Measurements from ENCODE around the gene ANO6. TPM values are rescaled to one million over a fixed set of nuclear protein-coding genes. Genes with fewer than 3 reads are reported as not detected.
"Not testable (repeated sequence)": the region's sequence is repeated elsewhere in the genome, so short reads cannot be mapped to it uniquely, and the experiment has no call there.

The ANO6 gene
- polyA plus RNA-seq, 3 donors, result 62.1 to 77.1 (median 71.3) TPM

DNA sequence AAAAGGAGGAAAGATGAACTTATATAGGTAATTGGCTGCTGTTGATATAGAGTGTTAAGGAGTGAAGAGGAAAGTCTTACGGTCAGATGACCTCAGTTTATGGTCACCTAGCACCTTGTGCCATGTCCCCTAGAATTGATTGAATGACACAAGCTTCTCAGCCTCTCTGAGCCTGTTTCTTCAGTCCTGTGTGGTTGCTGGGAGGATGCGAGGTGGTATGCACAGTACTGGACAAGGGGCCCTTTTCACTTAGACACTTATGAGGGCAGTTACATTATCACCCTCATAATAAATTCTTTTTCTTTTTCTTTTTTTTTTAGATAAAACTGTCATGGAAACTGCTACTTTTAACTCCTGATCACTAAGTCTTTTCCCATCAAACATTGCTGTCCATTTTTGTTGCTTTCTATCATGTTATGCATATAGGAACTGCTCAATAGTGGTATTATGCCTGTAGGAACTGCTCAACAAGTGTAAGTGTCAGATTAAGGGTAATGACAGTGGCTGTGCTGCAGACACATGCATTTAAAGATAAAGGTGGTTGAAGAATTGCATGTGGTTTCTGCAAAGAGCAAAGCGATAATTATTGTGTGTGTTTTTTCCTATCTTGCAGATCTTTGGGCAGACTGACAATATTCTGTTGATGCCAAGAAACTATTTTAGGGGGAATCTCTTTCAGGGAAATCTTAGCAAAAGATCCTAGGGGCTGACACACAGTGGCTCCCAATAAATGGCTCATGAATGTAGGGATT lies 11.6 kb downstream of the ANO6 start:
- DNase-seq (ENCODE audit: extremely low read depth in 1 of 11, low read depth in 9 of 11, low spot score in 4 of 11), result no peak

DNA sequence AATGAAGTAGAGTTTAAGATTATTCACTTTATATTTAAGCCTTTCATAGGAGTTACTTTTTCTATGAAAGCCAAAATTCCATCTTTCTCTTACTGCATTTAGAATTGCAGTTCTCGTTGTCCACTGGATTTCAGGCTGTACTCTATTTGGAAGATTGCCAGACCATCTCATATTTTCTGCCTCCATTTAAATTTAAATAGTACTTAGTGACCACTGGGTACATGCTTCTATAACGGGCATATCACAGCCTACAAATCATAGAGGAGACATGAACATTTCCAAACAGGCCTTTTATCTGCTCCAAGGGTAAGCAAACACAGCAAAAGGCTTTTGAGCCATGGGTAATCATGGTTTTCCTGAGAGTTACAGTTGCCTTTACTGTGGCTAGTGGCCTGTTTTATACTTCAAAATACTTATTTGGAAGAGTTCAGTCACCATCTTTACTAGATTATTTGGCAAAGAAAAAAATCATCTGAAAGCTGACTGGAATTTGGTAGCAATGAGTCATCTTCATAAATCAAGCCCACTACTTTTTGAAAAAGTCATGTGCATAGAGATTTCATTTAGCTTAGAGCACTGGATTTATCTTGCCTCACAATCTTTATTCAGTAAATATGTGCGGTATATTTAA lies 15.7 kb downstream of the ANO6 start:
- no peak for DNase-seq (ENCODE audit: extremely low read depth in 1 of 11, low read depth in 9 of 11, low spot score in 4 of 11)

DNA sequence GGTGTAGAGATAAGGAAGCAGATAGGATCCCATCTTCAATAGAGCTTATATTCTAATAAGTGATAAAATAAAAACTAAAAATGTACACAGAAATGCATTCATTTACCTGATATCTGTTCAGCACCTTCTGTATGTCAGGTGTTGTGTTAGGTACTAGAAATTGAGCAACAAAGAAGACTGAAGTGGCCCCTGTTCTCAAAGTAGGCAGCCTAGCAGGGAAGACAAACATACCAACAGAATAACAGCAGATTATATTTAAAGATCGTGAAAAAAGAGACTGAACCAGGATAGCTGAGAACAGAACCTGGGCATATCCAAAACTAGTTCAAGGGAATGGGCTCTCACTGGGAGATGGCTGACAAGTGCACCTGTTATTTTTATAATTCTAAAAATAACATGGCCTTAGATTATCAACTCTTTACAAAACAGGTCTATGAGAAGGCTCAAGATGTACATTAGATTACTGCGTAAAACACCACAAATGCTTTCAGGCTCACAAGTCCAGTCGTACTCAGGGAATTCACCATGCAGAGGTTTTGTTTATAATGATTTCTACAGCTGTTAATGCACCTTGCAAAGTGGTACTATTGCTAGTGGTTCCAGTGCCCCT lies 16.4 kb downstream of the ANO6 start:
- no peak for DNase-seq (ENCODE audit: extremely low read depth in 1 of 11, low read depth in 9 of 11, low spot score in 4 of 11)

DNA sequence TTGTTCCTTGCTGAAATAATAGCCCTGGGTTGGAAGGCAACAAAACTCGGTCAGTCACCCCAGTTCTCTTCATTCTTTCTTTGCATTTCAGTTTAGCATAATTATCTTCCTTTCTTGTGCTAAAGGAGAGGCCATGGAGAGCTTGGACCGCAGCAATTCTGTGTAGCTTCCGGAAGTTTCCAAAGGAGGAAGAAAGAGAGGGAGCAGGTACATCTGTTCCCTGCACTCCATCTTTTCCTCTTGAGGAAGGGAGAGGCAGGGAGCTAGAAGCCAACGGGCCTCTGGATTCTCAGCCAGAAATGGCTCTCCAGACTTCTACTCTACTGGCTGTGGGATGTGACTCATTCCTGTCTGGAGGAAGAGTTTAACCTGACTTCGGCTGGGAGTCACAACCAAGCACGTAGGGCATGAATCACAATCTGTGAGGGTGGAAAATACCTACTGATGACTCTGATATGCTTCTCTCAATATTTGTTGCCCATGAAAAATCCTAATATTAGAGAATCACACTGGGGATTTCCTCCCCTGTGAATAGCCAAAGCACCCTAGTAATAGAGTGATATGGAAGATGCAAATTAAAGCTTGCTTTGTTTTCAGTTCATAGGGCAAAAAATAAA lies 17.0 kb downstream of the ANO6 start:
- DNase-seq (ENCODE audit: extremely low read depth in 1 of 11, low read depth in 9 of 11, low spot score in 4 of 11), result no peak

DNA sequence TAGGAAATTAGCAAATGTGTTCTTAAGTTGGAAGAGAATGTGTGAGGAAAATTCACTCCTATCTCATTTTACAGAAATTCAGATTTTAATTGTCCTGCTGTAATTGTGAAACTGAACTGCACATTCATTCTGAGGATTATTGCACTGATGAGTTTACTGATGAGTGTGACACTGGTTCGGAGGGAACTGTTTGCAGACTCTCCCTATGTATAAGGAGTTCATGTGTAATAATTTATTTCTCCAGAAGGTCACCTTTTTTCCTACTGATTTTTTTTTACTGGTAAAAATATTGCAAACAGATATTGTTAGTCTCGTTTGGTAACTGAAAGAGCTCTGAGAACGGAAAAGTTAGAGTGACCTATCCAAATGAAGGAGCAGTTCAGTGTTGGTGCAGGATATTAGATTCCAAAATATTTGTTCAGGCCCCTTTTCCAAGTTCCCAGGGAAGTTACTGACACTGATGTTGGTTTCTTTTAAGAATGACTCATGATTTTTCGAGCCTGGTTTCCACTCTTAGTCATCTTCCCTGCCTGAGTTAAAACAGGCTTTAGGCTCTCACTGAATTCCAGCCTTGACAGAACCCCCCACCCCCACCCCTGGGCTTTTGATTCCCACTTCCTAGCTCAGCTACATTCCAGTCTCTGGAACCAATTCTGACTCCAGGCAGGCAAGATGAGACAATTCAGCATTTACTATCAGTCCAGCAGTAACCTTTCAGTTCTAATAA lies 18.4 kb downstream of the ANO6 start:
- peak in 6 of 11 donors; percentile 29 to 68 (median 42) for DNase-seq (ENCODE audit: extremely low read depth in 1 of 11, low read depth in 9 of 11, low spot score in 4 of 11)

DNA sequence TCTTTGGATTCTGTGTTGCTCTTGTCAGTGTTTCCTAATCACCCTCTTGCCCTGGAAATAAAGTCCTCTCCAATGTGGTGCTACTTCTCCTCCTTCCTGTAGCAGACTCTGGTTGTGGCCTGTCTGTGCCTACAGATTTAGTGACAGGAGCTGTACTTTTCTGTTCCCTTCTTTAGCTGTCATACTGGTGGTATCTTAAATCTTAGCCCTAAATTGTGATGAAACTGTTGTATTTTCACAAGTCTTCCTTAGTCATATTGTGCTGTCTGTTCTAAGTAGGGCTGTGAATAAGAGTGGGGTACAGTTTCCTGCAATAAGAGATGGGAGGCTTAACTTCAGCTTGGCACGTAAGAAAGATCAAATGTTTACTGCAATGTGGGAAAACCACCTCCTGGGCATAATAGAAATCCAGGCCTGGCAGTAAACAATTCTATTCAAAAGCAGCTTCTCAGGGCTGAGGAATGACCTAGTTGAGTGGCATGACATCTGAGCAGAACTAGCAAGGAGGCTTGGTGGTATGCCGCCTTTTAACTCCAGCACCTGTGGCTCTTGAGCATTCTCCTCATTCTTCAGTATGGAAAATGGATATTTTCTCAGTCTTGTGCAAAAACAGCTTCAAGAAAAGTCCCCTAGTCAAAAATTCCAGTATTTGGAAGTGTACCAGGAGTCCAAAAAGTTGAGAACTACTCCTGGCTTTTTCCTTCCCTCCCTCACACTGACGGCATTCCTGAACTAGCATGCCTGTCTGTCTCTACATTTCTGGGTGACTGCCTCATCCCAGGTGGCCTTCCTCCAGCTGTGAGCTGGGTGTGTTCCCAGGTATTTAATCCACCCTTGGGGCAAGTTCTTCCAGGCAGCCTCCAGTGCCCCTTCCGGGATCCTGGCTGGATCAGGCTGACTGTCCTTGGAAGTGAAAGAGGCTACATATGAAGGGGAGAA lies 19.5 kb downstream of the ANO6 start:
- no peak for DNase-seq (ENCODE audit: extremely low read depth in 1 of 11, low read depth in 9 of 11, low spot score in 4 of 11)

DNA sequence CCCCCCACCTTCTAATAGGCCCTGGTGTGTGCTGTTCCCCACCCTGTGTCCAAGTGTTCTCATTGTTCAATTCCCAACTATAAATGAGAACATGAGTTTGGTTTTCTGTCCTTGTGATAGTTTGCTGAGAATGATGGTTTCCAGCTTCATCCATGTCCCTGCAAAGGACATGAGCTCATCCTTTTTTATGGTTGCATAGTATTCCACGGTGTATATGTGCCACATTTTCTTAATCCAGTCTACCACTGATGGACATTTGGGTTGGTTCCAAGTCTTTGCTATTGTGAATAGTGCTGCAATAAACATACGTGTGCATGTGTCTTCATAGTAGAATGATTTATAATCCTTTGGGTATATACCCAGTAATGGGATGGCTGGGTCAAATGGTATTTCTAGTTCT lies 20.5 kb downstream of the ANO6 start:
- not testable (repeated sequence) for DNase-seq (ENCODE audit: extremely low read depth in 1 of 11, low read depth in 9 of 11, low spot score in 4 of 11)

DNA sequence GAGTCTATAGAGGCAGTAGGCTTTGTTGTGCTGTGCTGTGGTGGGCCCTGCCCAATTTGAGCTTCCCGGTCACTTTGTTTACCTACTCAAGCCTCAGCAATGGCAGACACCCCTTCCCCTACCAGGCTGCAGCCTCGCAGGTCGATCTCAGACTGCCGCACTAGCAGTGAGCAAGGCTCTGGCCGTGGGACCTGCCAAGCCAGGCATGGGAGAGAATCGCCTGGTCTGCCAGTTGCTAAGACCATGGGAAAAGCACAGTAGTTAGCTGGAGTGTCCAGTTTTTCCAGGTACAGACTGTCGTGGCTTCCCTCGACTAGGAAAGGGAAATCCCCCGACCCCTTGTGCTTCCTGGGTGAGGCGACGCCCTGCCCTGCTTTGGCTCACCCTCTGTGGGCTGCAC lies 26.3 kb downstream of the ANO6 start:
- no peak for DNase-seq (ENCODE audit: extremely low read depth in 1 of 11, low read depth in 9 of 11, low spot score in 4 of 11)

DNA sequence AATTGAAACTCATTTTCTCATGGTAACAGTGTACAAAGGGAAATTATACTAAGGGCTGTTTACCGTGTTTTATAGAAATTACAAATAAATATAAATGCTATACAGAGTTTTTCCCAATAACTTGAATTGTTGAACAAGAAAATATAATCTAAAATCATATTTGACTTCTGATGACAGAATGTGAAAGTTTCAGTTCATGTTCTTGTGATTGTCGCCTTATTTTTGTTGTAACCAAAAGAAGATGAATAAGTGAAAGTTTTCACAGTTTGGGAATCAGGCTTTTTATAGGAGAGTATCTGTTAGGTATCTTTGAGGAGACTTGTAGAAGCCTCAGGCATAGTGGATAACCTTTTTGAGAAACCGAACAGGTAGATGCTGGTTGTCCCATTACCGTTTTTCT lies 28.1 kb downstream of the ANO6 start:
- DNase-seq (ENCODE audit: extremely low read depth in 1 of 11, low read depth in 9 of 11, low spot score in 4 of 11), result no peak

DNA sequence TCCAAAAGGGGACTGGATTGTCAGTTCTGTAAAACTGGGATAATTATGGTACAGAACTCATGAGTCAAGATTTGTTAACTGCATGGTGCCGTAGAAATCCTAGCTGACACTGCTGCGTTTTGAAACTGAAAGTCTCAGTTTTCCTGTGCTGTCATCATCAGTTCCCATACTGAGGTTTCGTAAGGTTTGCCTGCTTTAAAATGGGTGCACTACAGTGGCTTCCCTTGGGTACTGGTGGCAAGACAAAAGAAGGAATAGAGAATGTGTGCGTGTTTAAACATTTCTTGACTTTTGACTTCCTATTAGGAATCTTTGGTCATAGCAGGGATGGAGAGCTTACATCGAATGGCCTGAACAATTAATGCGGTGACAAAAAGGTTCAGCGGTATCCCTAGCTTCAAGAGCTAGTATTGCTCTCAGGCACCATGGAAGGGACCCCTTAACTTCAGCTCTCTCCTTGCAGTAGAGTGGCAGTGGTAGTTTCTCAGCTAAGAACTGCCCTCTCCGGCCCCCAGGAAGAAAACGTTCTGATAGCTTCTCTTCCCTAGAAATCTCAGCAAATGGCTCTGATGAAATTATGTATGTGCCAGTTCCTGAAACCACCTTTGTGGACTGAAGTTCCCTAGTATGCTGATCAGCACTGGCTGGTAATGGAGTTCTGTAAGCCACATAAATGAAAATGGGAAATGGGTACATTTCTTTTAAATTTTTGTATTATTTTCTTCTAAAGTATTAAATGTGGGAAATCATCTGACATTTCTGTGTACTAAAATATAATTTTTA lies 28.9 kb downstream of the ANO6 start:
- DNase-seq (ENCODE audit: extremely low read depth in 1 of 11, low read depth in 9 of 11, low spot score in 4 of 11), result no peak

DNA sequence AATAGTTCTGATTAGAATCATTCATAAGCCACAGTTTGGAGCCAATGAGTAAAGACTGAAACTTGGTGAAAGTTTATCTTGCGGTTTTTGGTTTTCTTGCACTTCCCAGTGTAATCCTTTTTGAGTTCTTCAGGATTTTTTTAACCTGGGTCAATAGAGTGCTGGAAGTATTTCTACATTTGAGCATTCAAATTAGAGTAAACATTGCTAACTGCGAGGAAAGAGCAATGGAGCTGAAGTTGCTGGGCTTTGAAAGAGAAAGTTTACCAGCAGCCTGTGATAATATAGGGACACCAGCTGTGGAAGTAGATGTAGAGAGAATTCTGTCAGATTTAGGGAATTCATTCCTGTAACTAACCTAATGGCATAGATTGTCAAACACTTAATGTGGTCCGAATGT lies 30.3 kb downstream of the ANO6 start:
- no peak for DNase-seq (ENCODE audit: extremely low read depth in 1 of 11, low read depth in 9 of 11, low spot score in 4 of 11)

DNA sequence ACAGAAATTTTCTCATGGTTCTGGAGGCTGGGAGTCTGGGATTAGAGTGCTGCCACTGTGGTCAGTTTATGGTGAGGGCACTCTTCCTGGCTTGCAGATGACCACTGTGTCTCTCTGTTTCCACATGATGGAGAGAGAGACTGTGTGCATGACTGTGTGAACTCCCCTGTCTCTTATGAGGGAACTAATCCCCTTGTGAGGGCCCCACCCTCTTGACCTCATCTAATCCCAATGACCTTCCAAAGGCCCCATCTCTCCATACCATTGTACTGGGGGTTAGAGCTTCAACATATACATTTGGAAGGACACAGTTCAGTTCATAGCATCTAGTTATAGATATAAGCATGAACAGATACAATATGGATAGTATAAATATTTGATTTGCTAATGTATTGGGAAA lies 31.7 kb downstream of the ANO6 start:
- no peak for DNase-seq (ENCODE audit: extremely low read depth in 1 of 11, low read depth in 9 of 11, low spot score in 4 of 11)

DNA sequence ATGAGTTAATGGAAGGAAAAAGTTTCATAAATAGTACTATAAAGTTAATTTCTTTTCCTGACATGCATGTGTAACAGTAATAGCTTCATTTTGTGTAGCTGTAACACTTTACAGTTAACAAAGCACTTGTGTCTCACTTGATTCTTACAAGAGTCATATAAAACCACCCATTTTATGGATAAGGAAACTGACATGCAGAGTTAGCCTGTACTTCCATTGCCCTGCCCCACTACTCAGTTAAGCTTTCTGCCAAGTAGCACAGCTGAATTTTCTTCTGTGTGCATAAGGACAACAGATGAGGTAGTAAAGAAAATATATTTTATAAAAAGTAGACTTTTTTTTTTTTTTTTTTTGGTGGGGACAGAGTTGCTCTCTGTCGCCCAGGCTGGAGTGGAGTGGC lies 32.2 kb downstream of the ANO6 start:
- no peak for DNase-seq (ENCODE audit: extremely low read depth in 1 of 11, low read depth in 9 of 11, low spot score in 4 of 11)

DNA sequence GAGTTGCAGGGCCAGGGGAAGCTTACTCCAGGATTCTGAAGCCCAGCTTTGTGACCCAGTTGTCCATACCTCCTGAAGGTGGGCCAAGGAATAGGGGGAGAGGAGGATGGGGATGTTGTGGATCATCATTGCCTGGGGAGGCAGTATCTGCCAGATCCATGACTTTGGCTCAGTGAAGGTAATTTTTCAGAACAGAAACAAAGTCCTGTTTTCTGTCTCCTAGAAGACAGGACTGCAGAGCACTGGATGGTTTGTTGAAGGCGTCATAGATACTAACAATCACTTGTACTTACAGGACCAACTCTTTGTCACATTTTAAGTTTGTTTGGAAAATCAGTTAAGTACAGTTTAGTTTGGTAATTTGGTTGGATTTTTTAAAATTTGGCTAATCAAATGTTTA lies 38.4 kb downstream of the ANO6 start:
- DNase-seq (ENCODE audit: extremely low read depth in 1 of 11, low read depth in 9 of 11, low spot score in 4 of 11), result no peak

DNA sequence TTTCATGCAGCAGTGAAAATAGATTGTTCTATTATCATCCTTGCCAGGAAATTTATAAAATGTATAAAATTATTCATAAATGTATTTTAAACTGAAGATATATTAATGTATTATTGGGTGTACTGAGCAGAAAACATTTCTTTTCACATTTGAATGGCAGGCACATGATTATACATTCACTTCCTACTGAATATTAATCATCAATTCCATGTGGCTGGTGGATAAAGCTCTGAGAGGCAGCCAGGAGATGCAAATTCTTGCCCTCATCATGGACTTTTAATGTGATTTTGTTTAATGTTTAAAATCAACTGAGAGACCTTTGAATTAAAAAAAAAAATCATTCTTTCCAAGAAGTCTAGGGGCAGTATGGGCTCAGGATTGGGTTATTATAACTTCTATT lies 40.8 kb downstream of the ANO6 start:
- DNase-seq (ENCODE audit: extremely low read depth in 1 of 11, low read depth in 9 of 11, low spot score in 4 of 11), result no peak

DNA sequence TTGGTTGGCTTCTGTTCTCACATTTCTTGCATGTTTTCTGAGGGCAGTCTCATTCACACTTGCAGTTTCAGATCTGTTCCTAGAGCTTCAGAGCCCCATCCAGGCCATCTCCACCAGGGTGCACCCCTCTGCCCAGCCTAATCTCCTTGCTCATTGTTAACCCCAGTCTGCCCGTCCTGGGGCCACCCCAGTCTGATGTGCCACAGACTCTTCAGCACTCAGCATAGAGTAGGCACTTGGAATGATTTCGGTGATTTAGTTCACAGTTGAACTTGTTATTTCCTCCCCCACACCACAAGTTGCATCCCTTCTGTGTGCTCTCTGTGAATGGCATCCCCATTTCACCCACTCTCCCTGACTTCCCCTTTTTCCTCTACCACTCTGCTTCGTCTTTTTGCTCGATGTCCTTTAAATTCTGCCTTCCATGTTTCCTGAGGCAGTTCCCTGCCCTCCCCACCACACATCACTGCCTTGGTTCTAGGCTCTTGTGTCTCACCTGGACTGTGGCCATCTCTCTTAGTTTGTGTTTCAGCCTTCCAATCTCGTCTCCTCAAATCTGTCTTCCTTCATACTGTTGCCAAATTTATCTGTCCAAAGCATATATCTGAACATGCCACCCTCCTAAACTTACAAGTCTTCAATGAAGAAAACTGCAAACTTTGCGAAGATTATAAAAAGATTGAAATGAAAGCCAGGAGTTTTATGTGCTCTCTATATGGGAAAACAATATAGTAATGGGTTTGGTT lies 41.5 kb downstream of the ANO6 start:
- DNase-seq (ENCODE audit: extremely low read depth in 1 of 11, low read depth in 9 of 11, low spot score in 4 of 11), result no peak

DNA sequence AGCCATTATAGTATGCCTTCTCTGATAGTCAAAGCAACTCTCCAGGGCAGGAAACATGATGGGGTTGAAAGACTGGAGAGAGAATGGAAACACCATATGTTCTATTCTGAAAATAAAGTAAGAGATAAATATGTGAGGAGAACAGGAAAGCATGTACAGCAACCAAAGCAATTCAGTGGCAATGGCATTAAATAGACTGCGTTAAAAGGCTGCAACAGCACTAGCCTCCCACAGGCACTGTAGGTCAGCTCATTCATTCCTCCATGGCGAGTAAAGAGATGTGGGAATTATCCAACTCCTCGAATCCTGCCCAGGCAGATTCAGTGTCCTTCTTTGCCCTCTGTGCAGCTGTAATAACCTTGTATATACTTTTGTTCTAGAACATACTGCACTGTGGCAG lies 43.8 kb downstream of the ANO6 start:
- no peak for DNase-seq (ENCODE audit: extremely low read depth in 1 of 11, low read depth in 9 of 11, low spot score in 4 of 11)
